Measurements from ENCODE around the gene BIK.
"Not testable (repeated sequence)": the region's sequence is repeated elsewhere in the genome, so short reads cannot be mapped to it uniquely, and the experiment has no call there.

The BIK gene

GRCh38 chr22:43094085-43094484 lies 16.5 kb upstream of the BIK start:
- peaks cover 3 to 13% of the 10 kb centered on the region in 2 donors for H3K4me1 Mint-ChIP-seq
- peaks cover 8 to 9% of the 10 kb centered on the region in 2 donors for H3K9me3 Mint-ChIP-seq
- peaks cover 3 to 9% of the 10 kb centered on the region in 2 donors for H3K36me3 Mint-ChIP-seq
- ATAC-seq (replicated peaks), result peak in 1 of 2 donors; percentile 10
- DNase-seq, result no peak
- no peaks in the 10 kb centered on the region for H3K27me3 Mint-ChIP-seq
- no peak overlapping the region for H3K27ac Mint-ChIP-seq
- H3K4me3 Mint-ChIP-seq, result no peak overlapping the region

GRCh38 chr22:43094551-43094950 lies 16.0 kb upstream of the BIK start:
- ATAC-seq (replicated peaks), result no peak
- Mint-ChIP-seq H3K4me3 (no peak overlapping the region), H3K27me3 (no peaks in the 10 kb centered on the region), H3K36me3 (peaks cover 3 to 9% of the 10 kb centered on the region in 2 donors), H3K27ac (no peak overlapping the region), H3K4me1 (peaks cover 3 to 8% of the 10 kb centered on the region in 2 donors), H3K9me3 (peaks cover 8 to 9% of the 10 kb centered on the region in 2 donors)
- DNase-seq, result no peak

- no peaks in the 10 kb centered on the region for H3K27me3 Mint-ChIP-seq
- ATAC-seq (replicated peaks), result no peak
- H3K4me1 Mint-ChIP-seq, result peaks cover 5 to 14% of the 10 kb centered on the region in 2 donors
These were observed 14.1 kb upstream of the BIK start for GRCh38 chr22:43096420-43096819.

GRCh38 chr22:43098356-43098755 lies 12.2 kb upstream of the BIK start:
- H3K4me3 Mint-ChIP-seq, result no peak overlapping the region
- DNase-seq, result no peak
- H3K27ac Mint-ChIP-seq, result no peak overlapping the region
- peaks cover 8 to 9% of the 10 kb centered on the region in 2 donors for H3K9me3 Mint-ChIP-seq
- no peaks in the 10 kb centered on the region for H3K27me3 Mint-ChIP-seq
- peaks cover 2 to 14% of the 10 kb centered on the region in 2 donors for H3K4me1 Mint-ChIP-seq
- peaks cover 3 to 9% of the 10 kb centered on the region in 2 donors for H3K36me3 Mint-ChIP-seq
- no peak for ATAC-seq (replicated peaks)

More at GRCh38 chr22:43096420-43096819, 14.1 kb upstream of the BIK start:
- H3K9me3 Mint-ChIP-seq, result peaks cover 8 to 9% of the 10 kb centered on the region in 2 donors
- DNase-seq, result no peak
- H3K27ac Mint-ChIP-seq, result no peak overlapping the region
- peaks cover 3 to 9% of the 10 kb centered on the region in 2 donors for H3K36me3 Mint-ChIP-seq
- H3K4me3 Mint-ChIP-seq, result no peak overlapping the region

GRCh38 chr22:43099095-43099494 lies 11.5 kb upstream of the BIK start:
- peaks cover 2 to 11% of the 10 kb centered on the region in 2 donors for H3K4me1 Mint-ChIP-seq
- H3K36me3 Mint-ChIP-seq, result peaks cover 3 to 9% of the 10 kb centered on the region in 2 donors
- no peak overlapping the region for H3K4me3 Mint-ChIP-seq
- DNase-seq (no peak), ATAC-seq (replicated peaks) (no peak)
- peak overlapping the region; percentile 56 for H3K27ac Mint-ChIP-seq
- peaks cover 0 to 6% of the 10 kb centered on the region in 2 donors for H3K27me3 Mint-ChIP-seq
- H3K9me3 Mint-ChIP-seq, result peaks cover 8 to 9% of the 10 kb centered on the region in 2 donors

GRCh38 chr22:43100225-43100624 lies 10.3 kb upstream of the BIK start:
- Mint-ChIP-seq H3K36me3 (peaks cover 3 to 9% of the 10 kb centered on the region in 2 donors), H3K27ac (no peak overlapping the region)
- peak; percentile 39 to 57 for ATAC-seq (replicated peaks)

GRCh38 chr22:43101306-43101705 lies 9.2 kb upstream of the BIK start:
- peaks cover 0 to 4% of the 10 kb centered on the region in 2 donors for H3K36me3 Mint-ChIP-seq
- H3K9me3 Mint-ChIP-seq, result peaks cover 4 to 5% of the 10 kb centered on the region in 2 donors
- H3K4me1 Mint-ChIP-seq, result peaks cover 2 to 11% of the 10 kb centered on the region in 2 donors
- H3K27me3 Mint-ChIP-seq, result peaks cover 6 to 8% of the 10 kb centered on the region in 2 donors
- no peak overlapping the region for H3K27ac Mint-ChIP-seq
- no peak for DNase-seq
- H3K4me3 Mint-ChIP-seq, result no peak overlapping the region
- no peak for ATAC-seq (replicated peaks)

More at GRCh38 chr22:43100225-43100624, 10.3 kb upstream of the BIK start:
- DNase-seq, result no peak
- Mint-ChIP-seq H3K27me3 (peaks cover 4 to 7% of the 10 kb centered on the region in 2 donors), H3K4me3 (no peak overlapping the region), H3K4me1 (peaks cover 2 to 11% of the 10 kb centered on the region in 2 donors), H3K9me3 (peaks cover 8 to 9% of the 10 kb centered on the region in 2 donors)

GRCh38 chr22:43104056-43104625 lies 6.4 kb upstream of the BIK start:
- H3K27ac Mint-ChIP-seq, H3K36me3 Mint-ChIP-seq, DNase-seq, H3K4me3 Mint-ChIP-seq, H3K9me3 Mint-ChIP-seq: not testable (repeated sequence)
- Mint-ChIP-seq H3K27me3 (peaks cover 21 to 28% of the 10 kb centered on the region in 2 donors), H3K4me1 (peaks cover 2 to 11% of the 10 kb centered on the region in 2 donors)
- peak in 1 of 2 donors; percentile 7 for ATAC-seq (replicated peaks)

GRCh38 chr22:43104950-43105349 lies 5.6 kb upstream of the BIK start:
- H3K27me3 Mint-ChIP-seq, result peaks cover 21 to 33% of the 10 kb centered on the region in 2 donors

GRCh38 chr22:43106302-43106701 lies 4.2 kb upstream of the BIK start:
- no peak for DNase-seq
- H3K36me3 Mint-ChIP-seq, result no peaks in the 10 kb centered on the region
- peaks cover 3 to 10% of the 10 kb centered on the region in 2 donors for H3K4me1 Mint-ChIP-seq
- H3K9me3 Mint-ChIP-seq, result no peaks in the 10 kb centered on the region
- H3K27me3 Mint-ChIP-seq, result peaks cover 25 to 42% of the 10 kb centered on the region in 2 donors
- ATAC-seq (replicated peaks), result no peak
- H3K4me3 Mint-ChIP-seq, result no peak overlapping the region
- no peak overlapping the region for H3K27ac Mint-ChIP-seq

More at GRCh38 chr22:43104950-43105349, 5.6 kb upstream of the BIK start:
- not testable (repeated sequence) for H3K9me3 Mint-ChIP-seq; H3K36me3 Mint-ChIP-seq; H3K4me3 Mint-ChIP-seq; ATAC-seq (replicated peaks); H3K27ac Mint-ChIP-seq; DNase-seq
- peaks cover 2 to 11% of the 10 kb centered on the region in 2 donors for H3K4me1 Mint-ChIP-seq

GRCh38 chr22:43109511-43109910 lies 1.0 kb upstream of the BIK start:
- no peak overlapping the region for H3K4me3 Mint-ChIP-seq
- H3K36me3 Mint-ChIP-seq, result no peaks in the 10 kb centered on the region
- DNase-seq (no peak), ATAC-seq (replicated peaks) (no peak)
- no peak overlapping the region for H3K27ac Mint-ChIP-seq
- no peaks in the 10 kb centered on the region for H3K9me3 Mint-ChIP-seq
- H3K27me3 Mint-ChIP-seq, result peaks cover 45 to 67% of the 10 kb centered on the region in 2 donors
- H3K4me1 Mint-ChIP-seq, result peaks cover 8 to 31% of the 10 kb centered on the region in 2 donors

GRCh38 chr22:43109921-43110443 lies 568 bp upstream of the BIK start:
- peaks cover 47 to 72% of the 10 kb centered on the region in 2 donors for H3K27me3 Mint-ChIP-seq
- no peaks in the 10 kb centered on the region for H3K9me3 Mint-ChIP-seq
- no peak for DNase-seq
- H3K36me3 Mint-ChIP-seq, result no peaks in the 10 kb centered on the region
- H3K4me1 Mint-ChIP-seq, result peaks cover 10 to 32% of the 10 kb centered on the region in 2 donors
- peak overlapping the region; percentile 61 to 78 for H3K4me3 Mint-ChIP-seq
- ATAC-seq (replicated peaks), result peak; percentile 41 to 45
- H3K27ac Mint-ChIP-seq, result no peak overlapping the region

GRCh38 chr22:43110927-43111623 lies 525 bp downstream of the BIK start:
- peaks cover 0 to 2% of the 10 kb centered on the region in 2 donors for H3K36me3 Mint-ChIP-seq
- no peak overlapping the region for H3K27ac Mint-ChIP-seq
- peaks cover 52 to 79% of the 10 kb centered on the region in 2 donors for H3K27me3 Mint-ChIP-seq
- peak overlapping the region; percentile 74 to 82 for H3K4me3 Mint-ChIP-seq
- no peak for DNase-seq
- peak; percentile 50 to 60 for ATAC-seq (replicated peaks)
- no peaks in the 10 kb centered on the region for H3K9me3 Mint-ChIP-seq
- peaks cover 18 to 42% of the 10 kb centered on the region in 2 donors for H3K4me1 Mint-ChIP-seq

GRCh38 chr22:43113526-43114251 lies 3.1 kb downstream of the BIK start:
- H3K27ac Mint-ChIP-seq, result no peak overlapping the region
- H3K4me1 Mint-ChIP-seq, result peaks cover 27 to 62% of the 10 kb centered on the region in 2 donors
- ATAC-seq (replicated peaks), result no peak
- no peak for DNase-seq
- H3K9me3 Mint-ChIP-seq, result no peaks in the 10 kb centered on the region
- H3K4me3 Mint-ChIP-seq, result no peak overlapping the region
- peaks cover 0 to 2% of the 10 kb centered on the region in 2 donors for H3K36me3 Mint-ChIP-seq
- peaks cover 41 to 69% of the 10 kb centered on the region in 2 donors for H3K27me3 Mint-ChIP-seq

Data from stimulated activated naive B cell treated with anti-CD40 and anti-IgM and Interleukin-4, amounts not matched to agents 10 μg/mL and 1 μg/mL and 100 μg/mL, for 72 hours (primary cell).